Measurements from ENCODE around the gene GALNS. TPM values are rescaled to one million over a fixed set of nuclear protein-coding genes. Genes with fewer than 3 reads are reported as not detected.
"Not testable (repeated sequence)": the region's sequence is repeated elsewhere in the genome, so short reads cannot be mapped to it uniquely, and the experiment has no call there.

GALNS gene
- total RNA-seq, 1 donor from 2014 or later, result 41.0 TPM

DNA sequence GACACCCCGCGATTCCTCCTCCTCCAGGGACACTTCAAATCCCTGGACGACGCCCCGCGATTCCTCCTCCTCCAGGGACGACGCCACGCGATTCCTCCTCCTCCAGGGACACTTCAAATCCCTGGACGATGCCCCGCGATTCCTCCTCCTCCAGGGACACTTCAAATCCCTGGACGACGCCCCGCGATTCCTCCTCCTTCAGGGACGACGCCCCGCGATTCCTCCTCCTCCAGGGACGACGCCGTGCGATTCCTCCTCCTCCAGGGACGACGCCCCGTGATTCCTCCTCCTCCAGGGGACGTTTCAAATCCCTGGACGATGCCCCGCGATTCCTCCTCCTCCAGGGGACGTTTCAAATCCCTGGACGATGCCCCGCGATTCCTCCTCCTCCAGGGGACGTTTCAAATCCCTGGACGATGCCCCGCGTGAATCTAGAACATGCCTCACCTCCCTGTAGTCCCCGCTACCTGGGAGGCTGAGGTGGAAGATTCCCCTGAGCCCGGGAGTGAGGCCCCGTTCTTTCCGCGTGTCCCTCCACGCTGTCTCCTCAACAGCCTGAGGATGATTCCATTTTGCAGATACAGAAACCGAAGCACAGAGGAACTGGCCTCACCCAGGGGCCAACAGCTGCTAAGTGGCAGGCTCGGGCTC, 33.1 kb upstream of the GALNS start:
- DNase-seq (ENCODE audit: low read depth), result not testable (repeated sequence)

DNA sequence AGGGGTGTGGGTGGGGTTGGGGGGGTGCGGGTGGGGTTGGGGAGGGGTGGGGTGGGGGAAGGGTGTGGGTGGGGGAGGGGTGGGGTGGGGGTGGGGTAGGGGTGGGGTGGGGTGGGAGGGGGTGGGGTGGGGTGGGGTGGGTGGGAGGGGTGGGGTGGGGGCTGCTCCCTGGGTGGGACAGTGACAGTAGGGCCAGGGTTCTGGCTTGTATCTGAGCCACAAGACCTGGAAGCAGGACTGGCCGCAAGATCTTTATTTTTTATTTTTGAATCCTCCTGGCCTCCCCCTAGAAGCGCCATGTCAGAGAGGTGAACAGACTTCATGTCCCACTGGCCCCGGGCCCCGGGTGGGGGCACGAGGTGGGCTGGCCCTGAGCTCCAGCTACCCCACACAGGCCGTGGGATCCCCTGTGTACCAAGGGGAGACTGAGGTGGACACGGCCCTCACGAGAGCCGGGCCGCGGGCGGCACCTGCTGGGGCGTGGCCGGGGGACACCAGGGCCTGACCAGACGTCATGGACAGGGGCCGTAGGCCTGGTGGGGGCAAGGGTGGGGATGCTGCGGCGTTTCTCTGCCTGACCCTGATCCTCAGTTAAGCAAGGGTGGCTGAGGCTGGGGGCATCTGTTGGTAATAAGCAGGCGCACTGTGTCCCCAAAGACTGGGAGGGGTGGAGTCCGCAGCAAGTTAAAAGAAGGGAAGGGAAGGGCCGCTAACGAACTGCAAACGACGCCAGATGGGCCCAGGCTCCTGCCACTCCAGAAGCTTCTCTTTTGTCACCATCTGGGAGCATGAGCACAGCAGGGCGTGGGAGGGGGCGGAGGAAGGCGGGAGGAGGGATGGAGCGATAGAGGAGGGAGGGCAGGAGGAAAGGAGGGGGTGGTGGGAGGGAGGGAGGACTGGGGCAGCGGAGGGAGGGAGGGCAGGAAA, 32.0 kb upstream of the GALNS start:
- no peak for DNase-seq (ENCODE audit: low read depth)

DNA sequence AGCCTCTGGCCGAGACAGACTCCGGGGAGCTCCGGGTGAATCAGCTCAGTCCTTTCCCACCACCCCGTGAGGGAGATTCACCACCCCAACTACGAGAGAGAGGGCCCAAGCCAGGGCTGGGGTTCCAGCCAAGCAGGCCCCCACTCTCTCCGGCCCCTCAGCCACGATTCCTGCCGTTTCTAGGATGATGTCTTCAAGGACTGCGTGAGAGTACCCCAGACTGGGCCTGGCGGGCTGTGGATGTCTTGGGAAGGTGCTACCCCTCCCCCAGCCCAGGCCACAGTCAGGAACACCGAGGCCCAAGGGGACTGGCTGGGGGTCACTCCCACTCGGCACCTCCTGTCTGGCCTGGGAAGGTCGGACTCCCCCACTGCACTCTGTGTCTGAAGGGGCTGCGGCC, 31.3 kb upstream of the GALNS start:
- DNase-seq (ENCODE audit: low read depth), result no peak

DNA sequence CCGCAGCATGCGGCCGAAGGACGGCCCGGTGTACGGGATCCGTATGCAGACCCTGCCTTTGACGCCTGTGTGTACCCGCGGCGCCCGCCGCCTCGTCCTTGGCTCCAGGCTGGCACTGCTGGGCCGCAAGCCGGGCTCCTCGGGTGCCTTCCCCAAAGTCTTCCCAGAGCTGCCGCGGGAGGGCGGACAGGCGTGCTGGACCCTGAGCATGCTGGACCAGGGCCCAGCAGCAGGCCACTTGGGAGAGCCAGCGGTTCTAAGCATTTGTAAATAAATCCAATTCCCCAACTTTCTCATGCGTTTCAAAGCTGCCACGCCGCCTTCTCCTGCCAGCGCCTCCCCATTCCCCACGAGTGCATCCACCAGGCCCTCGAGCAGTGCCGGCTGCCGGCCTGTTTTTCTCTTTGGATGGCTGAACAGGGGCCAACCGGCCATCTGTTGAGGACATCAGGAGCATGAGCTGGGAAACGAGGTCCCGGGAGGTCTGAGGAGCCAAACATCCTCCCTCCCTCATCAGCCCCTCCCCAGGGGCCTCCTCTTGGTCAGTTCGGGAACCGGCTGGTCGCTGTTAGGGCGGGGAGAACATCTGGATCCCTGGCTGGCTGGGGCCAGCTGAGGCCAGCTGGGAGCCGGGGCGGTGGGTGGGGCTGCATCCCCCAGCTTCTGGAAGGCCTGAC, 30.2 kb upstream of the GALNS start:
- DNase-seq (ENCODE audit: low read depth), result no peak

DNA sequence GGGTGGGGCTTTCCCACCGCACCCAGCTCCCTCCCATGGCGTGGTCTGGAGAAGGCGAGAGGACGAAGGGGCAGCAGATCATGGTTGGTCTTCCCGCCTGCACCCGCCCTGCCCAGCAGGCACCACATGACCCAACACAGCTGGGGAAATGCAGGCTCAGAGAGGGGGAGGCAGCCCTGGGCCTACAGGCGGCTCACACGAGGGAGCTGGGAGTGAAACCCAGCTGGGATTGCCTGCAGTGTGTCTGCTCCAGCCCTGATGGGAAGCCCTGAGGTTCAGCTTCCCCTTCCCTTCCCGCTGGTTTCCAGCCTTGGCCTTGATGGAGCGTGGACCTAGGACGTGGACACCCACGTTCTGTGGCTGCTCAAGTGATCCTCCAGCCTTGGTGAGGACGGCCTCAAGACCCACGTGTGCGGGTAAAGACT, 29.7 kb upstream of the GALNS start:
- no peak for DNase-seq (ENCODE audit: low read depth)

DNA sequence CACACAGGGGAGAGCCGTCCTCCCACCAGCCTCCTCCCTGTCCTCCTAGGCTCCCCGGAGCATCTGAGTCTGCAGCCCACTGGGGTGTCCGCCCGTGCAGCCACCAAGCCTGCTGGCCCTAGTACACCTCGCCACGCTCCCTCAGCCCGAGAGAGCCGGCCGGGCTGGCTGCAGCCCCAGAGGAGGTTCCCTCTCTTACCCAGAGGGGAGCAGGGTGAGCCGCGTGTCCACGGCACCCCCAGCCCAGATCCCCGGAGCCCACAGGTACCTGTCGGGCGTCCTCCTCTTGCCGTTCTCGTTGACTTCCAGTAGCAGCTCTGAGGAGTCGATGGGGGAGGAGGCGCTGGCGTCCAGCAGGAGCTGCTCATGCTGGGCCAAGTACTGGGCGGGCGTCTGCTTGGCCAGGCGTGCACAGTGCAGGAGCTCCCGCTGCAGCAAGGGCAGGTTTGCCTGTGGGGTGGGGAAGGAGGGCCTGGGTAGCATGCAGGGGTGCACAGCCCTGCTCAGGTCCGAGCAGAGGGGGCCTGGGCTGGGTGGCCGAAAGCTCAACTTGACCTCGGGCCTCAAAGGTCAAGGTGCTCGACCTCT, 29.0 kb upstream of the GALNS start:
- DNase-seq (ENCODE audit: low read depth), result no peak

DNA sequence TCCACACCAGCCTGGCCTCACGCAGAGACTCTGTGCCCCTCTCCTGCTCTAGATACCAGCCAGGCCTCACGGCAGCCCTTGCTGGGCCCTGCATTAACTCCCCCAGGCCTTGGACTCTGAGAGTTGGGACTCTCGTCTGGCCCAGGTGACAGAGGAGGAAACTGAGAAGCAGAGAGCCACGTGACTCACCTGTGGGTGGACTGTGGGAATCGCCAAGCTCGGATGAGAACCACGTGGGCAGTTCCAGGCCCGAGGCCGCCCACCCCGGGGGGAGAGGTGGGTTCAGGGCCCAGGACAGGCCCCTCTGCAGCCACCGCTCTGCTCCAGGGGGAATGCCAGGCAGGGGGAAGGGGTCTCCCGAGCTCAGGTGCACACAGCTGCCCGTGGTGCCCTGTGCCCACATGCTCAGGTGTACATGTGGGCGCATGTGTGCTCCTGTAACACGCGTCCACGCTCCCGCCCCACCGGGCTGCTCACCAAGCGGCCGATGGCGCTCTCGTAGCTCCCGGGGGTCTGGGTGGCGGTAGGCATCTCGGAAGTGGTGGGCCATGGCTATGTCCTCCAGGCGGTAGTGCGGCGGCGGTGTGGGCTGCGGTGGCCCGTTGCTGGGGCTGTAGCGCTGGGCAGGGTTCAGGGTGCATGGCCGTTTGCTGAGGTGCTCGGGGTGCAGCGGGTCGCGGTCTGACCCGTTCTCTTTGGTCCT, 28.0 kb upstream of the GALNS start:
- DNase-seq (ENCODE audit: low read depth), result no peak

DNA sequence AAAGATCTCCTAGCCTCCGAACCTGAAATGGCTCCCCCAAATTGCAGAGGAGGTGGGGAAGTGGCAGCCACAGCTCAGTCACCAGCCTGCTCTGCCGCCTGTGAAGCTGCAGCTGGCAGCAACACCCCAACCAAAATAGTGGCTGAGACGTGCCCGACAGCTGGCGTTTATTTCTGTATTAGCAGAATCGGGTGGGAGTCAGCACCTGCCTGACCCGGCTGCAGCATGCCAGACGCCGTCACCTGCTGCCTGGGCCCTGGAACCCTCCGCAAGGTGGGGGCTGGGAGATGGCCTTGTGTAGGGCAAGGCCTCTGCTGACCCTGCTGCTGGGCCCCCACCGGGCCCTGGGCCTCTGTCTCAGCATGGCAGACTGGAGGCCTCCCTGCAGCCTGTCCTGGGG, 27.2 kb upstream of the GALNS start:
- no peak for DNase-seq (ENCODE audit: low read depth)

DNA sequence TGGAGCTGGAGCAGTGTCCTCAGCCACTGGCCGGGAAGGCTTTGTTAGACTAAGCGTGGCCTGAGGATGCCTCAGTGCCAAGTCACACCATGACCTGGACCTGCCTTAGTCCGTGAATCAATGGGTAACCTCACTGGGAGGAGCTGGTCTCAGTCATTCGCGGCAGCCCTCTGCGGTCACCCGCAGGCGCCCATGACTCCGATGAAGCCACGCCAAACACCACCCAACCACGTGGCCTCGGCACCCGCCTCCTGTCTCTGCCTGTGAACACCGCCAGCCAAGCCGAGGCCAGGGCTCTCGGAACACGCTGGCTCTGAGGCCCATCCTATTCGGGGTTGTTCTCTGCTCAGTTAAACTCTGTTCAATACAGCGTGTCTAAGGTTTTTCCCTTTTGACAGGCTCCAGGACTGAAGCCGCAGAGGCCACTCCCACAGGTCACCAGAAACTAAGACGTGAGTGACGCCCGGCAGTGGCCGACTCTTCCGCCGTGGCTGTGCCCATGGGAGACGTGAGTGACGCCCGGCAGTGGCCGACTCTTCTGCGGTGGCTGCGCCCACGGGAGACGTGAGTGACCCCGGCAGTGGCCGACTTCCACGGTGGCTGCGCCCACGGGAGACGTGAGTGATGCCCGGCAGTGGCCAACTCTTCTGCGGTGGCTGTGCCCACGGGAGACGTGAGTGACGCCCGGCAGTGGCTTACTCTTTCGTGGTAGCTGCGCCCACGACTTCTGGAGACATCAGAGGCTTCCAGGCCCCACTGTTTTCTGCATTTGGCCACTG, 26.6 kb upstream of the GALNS start:
- DNase-seq (ENCODE audit: low read depth), result no peak

DNA sequence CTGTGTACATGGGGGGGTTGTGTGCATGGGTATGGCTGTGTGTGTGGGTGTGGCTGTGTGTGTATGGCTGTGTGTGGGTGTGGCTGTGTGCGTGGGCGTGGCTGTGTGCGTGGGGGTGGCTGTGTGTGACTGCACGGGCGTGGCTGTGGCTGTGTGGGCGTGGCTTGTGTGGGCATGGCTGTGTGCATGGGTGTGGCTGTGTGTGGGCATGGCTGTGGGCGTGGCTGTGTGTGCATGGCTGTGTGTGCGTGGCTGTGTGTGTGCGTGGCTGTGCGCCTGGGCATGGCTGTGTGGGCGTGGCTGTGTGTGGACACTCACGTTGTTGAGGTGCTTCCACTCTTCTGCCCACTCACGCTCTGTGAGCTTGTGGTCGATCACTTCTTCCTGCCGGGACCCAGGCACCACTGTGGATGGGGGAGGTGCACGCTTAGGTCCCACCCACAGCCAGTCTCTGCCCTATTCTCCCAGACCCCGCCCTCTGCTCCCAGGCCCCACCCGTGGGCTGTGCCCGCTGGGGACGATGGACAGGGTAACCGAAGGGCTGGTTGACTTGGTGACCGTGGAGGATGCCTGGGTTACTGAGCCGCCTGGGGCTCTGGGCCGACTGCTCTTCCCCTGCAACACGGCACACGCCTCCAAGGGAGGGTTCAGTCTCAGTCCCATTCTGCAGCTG, 25.7 kb upstream of the GALNS start:
- no peak for DNase-seq (ENCODE audit: low read depth)

DNA sequence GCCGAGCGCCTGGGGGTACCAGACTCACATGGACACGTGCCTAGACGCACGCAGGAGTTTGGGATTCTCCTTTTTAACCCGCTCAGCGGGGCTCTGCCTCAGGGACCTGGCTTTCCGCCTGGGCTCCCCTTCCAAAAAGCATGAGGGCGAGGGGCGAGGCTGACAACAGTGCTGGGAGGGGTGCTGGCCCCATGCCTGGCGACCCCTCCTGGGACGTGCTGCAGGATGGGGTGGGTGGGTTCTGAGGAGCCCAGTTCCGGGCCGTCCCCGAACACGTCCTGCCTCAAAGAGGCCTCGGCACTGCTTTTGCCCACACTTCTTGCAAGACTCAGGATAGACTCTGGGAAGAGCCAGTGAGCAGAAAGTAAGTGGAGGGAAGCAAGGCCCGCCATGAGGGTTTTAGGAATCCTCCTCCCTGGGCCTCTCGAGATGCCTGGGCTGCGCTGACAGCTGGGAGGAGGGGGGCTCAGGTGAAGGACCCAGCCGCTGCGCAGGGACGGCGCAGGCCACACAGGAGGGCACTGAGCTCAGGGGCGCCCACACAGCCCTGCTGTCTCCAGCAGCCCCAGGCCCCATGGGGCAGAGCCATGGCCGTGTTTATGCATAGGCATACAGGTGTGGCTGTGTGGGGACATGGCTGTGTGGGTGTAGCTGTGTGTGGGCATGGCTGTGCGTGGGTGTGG, 25.1 kb upstream of the GALNS start:
- DNase-seq (ENCODE audit: low read depth), result no peak

DNA sequence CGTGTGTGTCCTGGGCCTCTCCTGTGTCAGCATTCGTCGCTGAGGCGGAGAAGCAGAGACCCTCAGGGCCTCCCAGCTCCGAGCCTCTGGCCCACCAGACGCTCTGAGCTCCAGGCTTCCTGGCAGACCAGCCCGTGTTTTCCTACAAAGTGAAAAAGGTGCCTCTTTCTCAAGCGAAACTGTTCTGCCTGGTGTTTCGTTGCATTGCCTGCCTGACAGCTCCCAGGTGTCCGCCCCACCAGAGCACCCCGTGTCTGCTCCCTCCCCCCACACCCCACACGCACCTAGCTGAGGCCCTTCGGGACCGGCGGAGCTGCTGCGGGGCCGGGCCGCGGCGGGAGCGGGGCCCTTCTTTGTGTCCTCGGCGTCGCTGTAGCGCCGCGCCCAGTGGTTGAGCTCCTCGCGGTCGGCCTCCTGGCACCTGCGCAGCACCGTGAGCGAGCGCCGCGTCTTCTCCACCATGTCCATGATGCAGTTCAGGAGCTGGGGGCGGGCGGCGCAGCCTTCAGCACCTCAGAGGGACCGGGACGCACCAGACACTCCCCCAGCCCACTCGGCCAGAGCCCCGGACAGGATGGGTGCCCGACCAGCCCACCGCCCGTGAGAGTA, 24.4 kb upstream of the GALNS start:
- no peak for DNase-seq (ENCODE audit: low read depth)

DNA sequence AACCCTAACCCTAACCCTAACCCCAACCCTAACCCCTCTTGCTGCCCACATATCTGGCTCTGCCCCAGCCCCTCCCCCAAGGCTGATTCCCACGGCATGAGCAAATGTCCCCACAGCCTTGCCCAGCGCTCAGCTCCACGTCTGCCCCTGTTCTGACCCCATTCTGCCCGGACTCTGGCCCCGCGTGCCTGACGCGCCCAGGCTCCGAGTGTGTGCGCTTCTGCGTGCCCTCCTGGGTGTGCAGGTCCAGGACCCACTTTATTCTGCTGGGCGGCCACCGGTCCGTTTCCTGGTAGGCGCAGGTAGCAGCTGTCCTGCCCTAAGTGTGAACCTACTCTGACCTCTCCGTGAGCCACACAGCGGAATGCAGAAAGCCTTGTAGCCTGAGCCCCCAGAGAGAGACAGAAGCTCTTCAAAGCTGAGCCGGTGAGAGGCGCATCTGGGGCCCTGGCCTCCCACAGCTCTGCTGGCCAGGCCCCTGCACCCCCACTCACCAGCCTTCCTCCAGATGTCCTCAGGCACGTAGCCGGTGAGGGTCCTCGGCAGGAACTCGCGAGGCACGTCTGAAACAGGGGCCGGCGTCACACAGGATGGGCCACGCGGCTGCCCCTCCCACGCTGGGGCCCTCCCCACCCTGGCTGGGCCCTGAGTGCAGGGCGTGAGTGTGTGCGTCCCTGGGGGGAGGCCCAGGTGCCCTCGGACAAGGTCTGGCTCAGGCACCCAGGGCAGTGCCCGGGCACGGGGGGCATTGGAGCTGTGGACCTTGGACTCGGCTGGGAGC, 23.7 kb upstream of the GALNS start:
- no peak for DNase-seq (ENCODE audit: low read depth)

DNA sequence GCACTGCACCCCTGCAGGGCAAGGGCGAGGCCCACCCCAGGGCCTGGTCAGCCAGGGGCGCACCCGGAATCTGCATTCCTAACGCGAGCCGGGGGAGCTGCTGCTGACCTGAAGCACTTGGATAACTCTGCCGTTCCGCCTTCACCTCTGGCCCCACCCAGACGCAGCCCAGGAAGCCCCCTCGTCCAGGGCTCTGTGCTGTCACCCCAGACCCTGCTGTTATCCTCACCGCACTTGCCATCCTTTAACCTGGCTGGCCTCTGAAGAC, 23.0 kb upstream of the GALNS start:
- no peak for DNase-seq (ENCODE audit: low read depth)

DNA sequence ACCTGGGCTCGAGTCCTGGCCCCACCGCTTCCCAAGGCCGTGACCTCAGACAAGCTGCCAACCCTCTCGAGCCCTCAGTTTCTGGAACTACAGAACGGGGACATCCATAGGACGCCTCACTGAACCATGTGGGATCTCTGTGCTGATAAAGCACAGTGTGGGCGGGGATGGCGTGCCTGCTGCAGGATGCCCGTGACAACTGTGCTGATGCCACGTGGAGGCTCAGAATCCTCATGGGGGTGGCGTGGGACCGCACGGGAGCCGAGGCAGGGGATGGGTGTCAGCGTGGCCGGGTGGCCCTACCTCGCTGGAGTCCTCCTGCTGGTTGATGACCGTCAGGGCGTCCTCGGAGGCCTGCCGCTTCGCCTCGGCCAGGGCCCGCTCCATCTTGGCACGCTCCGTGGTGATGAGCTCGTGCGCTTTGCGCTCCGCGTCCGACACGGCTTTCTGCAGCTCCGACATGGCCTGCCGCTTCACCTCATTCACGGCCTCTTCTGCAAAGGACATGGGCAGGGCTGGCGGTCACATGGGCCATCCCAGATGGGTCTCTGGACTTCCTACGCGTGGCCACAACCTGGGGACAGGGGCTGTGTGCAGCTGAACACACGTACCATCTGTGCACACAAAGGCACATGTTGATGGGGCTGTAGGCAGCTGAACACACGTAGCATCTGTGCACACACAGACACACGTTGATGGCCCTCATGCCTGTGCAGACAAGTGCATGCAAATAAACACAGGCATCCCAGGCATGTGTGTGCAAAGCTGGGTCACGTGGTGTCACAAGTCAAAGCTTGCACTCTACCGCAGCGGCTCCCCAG, 22.4 kb upstream of the GALNS start:
- no peak for DNase-seq (ENCODE audit: low read depth)

DNA sequence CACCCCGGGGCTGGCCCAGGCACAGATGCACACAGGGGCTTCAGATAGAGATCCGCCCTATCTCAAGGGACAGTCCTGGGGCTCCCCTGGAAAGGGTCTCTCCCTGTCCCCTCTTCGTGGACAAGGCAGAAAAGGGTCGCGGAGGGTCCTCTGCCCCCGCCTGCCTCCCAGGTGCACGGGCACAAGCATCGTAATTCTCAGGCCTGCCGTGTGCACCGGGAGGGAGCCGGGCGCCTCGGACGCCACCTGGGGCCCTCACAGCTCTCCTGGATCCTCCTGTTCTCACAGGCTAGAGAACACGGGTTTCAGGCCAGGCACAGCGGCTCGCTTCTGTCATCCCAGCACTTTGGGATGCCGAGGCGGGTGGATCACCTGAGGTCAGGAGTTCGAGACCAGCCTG, 21.6 kb upstream of the GALNS start:
- no peak for DNase-seq (ENCODE audit: low read depth)

DNA sequence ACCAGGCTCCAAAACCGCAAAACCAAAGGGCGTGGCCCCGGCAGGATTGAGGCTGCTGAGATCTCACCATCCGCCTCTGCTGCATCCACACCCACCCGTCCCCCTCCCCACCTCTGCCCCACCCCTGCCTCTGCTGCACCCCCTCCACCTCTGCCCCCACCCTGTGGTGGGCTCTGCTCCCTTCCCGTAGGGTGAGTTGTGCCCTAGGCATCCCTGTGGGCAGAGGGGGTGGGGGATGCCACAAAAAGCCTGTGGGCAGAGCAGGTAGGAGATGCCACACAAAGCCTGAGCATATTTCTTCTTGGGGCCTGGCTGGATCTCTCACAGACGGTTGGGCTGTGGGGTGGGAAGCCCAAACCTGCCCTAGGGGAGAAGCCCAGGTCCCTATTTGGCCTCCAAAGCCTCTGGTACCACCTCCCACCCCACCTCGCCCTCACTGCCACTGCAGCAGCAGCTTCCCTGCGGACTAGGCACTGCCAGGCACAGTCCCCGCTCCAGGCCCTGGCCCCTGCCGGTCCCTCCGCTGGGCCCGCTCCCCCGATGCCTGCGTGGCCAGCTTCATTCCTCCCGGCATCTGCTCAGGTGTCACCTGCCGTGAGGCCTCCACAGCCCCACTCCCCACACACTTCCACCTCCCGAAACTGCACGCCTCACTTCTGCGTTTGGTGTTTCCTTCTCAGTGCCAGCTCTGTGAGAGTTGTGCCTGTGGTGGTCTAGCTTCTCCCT, 21.0 kb upstream of the GALNS start:
- no peak for DNase-seq (ENCODE audit: low read depth)

All from renal cortical epithelial cell (primary cell).